GM21619 (cell line): ENCODE data around the gene RSU1.

Source experiments
- ATAC-seq: cut with Tn5 transposase; IDR thresholded peaks from one replicate; pipeline ENCODE4 v1.9.1; 2021; ENCODE audit not compliant: unreplicated experiment

RSU1 gene

DNA sequence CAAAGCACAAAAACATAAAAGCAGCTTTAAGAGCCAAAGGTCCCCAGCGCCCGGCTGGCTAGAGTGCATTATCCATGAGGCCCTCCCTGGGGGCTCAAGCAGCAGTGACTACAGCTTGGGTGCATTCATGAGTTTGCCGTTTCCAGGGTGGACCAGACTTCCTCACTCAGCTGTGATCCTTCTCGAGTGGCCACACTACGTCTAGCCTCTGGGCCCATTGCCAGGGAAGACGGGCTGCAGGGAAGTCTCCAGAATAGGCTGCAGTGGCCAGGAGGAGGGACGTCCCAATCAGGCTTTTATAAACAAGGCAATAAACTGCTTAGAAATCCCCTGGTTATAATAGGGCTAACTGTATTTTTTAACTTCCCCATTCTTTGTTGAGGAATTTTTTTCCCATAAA, 206.2 kb downstream of the RSU1 start:
- ATAC-seq: no peak

DNA sequence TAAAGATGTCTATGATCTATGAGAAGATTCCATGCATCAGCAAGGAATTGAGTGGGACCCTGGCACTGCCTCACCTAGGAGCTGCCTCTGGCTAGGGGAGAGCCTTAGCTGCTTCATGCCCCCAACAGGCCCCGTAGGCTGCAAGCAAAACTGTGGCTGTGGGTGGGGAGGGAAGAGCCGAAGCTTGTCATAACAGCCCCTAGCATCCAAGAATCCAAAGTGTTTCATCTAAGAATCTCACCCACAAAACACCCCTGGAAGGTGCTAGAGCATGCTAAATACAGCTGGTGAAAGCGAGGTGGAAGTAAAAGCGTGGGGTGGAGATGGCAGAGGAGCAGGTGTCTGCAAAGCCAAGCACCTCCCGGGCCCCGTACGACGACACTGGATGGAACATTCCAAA, 208.0 kb downstream of the RSU1 start:
- ATAC-seq: no peak

DNA sequence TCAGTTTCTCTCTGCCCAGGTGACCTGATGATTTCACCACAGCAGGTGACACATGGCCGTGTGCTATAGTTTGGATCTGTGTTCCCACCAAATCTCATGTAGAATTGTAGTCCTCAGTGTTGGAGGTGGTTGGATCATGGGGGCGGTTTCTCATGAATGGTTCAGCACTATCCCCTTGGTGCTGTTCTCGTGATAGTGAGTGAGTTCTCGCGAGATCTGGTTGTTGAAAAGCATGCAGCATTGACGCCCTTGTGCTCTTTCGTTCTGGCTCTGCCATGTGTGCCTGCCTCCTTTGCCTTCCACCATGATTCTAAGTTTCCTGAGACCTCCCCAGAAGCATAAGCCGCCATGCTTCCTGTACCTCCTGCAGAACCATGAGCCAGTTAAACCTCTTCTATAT, 210.3 kb downstream of the RSU1 start:
- no peak for ATAC-seq

DNA sequence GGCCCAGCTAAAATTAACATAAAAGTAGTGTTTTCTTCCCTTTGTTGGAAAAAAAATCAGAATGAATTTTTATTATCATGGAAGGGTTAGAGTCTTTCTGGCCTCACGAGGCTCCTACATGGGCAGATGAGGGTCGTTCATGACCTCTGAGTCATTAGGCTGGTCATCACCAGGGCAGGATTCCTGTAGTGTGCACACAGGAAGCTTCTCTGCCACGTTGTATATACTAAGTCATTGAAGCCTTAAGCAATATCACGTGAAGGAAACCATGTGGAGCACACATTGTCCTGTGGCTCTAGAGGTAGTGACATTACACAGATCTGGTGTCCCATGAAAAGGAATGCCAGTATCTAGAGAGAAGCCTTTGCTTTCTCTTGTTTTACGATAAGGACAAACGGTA, 210.8 kb downstream of the RSU1 start:
- ATAC-seq: no peak

DNA sequence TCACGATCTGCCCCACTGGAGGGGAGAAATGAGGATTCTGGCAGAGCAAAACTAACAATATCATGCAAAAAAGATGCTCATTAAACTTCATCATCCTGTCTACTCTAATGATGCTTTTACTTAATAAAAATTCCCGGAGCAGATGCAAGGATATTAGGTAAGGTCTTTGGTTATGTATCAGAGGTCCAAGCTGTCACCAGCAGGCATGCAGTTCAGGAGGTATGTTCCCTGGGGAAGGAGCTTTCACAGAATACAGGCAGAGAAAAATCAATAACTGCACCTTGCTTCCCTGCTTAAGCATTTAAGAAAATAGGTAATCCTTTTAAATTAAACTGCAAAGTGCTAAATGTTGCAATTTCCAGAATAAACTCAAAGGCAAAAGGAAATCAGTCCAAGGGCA, 213.9 kb downstream of the RSU1 start:
- no peak for ATAC-seq

DNA sequence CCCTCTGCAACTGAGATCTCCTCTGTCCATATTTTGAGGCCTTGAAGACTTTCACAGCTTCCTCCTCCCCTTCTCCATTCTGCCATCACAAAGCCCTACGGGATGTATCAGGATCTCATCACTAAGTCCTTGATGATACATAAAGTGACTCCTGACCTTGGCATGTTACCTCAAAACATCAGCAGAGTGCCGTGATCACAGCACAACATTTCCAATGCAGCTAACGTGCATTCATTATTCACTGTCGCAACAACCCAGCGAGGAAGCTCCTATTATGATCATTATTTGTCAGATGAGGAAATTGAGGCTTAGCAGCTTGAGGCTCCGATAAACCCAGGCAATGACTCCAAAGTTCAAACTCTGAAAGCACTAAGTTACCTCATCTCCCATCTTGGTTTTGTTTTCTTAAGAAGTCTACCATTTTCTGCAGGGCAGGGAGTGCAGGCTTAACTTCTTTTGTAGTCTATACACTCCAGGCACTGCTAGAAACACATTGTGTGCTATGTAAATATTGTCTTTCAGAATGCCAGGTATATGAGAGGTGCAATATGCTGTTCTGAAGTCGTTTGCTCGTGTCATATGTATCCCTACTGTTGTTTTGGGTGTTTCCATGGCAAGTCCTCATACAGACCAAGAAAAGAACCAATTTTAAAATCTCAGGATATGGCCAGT, 215.0 kb downstream of the RSU1 start:
- no peak for ATAC-seq

DNA sequence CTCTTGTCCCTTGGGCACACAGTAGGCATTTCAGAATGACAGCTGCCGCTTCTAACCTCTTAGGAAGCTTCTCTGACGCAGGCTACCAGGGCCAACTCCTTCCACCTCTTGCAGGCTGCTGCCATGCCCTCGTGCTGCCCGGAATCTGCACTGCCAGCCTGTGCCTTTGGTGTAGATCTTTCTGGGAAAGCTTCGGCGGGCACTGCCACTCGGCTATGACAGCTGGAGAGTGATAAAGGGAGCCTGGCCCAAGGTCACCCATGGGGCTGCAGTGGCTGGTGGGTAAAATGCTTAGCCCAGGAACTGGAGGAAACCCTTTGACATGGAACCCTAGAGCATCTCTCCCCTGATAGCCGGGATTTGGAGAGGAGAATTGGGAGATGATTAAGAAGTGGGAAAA, 217.6 kb downstream of the RSU1 start:
- no peak for ATAC-seq

DNA sequence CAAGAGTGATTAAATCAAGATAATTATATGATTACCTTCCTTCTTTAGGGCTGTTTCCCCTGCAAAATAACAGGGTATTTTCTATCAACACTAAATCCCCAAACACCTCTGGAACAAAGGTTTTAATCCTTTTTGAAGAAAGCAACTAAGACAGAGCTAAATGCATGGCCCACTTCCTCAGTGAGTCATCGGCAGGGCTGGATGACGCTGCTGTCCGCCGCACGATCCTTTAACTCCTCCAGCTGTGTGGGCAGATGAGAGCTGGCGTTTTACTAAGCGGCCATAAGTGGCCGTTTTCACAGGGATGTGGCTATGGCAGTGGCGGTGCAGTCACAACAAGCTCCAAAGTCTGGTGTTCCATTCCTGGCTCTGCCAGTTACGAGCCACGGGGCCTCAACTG, 219.6 kb downstream of the RSU1 start:
- ATAC-seq: no peak

DNA sequence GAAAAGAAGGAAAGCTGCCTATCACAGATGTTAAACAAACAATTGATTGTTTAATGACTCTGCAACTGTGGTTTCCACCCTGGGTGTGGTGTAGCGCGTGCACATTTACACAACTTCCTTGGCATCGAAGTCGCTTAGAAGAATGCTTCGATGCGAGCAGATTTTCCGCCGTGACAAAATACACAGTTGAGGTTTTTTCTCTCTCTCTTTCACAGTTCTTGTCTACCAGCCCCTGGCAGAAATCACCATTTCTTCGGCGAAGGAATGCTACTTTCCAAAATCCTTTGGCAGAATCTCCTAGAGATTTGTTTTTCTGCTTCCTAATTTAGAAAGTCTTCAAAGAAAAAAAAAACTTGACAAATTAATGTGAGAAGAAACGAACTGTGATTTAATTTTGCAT, 224.8 kb downstream of the RSU1 start:
- no peak for ATAC-seq

DNA sequence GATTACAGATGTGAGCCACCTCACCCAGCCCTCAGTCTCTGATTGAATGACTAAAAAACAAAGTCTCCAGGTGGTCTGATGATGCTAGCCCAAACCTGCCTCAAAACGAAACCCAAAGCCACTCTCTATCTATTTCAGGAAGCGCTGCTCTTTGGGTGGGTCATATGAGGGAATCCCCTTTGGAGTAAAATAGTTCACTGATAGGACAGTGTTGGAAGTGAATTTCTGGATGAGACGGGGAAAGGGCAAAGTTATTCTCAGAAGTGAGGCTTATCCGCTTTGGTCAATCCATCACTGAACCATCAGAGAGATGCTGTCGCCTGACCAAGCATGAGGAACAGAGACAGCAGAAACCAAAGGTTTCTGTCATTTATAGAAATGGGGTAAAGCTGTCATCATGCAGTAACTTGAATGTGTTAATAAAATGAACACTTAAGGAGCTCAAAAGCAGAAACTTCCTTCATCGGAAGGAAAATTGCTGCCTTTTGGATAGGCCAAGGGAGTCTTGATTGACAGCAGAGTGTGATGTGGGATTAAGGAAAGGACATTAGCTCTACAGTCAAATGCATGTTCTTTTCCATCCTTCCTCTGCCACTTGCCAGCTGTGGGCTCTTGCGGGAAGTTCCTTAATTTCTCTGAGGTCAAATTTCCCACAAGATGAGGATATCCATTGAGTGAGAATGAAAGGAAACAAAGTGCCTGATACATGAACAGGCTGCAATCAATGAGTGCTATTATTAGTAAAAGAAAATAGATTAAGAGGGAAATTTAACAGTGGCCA, 230.7 kb downstream of the RSU1 start:
- ATAC-seq: peak; percentile 92

DNA sequence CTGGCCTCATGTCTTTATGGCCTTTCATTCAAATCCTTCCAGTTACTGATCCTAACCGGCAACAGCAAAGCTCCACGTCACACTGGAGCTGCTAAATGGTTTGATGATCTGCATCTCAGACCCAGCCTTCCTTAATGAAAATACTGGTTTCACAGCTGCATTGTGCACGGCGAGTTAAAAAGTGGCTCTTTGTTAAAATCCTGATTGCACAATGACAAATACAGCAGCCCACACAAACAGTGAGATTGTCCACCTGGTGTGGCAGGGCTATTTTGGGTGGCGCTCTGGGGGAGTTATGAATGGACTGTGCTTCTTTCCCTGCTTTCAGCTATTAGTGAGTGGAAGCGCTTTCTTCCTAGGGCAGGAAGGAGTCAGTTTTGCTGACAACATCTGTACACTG, 232.1 kb downstream of the RSU1 start:
- peak; percentile 34 for ATAC-seq

DNA sequence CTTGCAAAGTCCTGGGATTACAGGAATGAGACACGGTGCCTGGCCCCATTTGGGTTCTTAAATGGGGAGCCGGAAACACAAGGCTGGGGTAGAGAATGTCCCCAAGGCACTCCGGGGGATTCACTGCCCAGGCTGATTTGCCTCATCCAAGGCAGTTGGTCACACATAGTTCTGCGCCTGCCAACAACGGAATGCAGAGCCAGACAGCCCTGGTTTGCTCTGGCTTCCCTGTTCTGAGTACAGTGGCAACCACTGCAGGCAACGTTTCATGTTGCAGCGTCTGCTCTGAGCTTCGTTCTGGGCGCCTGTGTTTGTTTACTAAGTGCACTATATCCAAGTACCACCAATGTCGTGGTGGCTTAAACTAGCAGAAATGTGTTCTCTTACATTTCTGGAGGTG, 233.8 kb downstream of the RSU1 start:
- ATAC-seq: no peak

DNA sequence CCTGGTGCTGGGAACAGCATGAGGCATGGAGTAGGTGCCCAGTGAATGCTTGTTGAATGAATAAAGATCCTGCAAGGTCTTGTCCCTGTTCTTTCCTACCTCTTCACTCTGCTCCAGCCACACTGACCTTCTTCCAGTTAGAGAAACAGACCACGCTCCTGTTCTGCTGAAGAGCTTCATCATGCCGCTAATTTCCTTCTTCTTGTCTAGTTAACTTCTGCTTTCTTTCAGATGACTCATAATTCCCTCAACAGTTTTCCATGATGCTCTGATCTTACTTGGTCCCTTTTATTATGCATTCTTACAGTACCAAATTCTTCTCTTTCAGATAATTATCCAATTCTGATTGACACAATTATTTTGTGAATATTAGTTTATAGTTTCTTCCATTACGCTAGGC, 236.0 kb downstream of the RSU1 start:
- ATAC-seq: no peak

DNA sequence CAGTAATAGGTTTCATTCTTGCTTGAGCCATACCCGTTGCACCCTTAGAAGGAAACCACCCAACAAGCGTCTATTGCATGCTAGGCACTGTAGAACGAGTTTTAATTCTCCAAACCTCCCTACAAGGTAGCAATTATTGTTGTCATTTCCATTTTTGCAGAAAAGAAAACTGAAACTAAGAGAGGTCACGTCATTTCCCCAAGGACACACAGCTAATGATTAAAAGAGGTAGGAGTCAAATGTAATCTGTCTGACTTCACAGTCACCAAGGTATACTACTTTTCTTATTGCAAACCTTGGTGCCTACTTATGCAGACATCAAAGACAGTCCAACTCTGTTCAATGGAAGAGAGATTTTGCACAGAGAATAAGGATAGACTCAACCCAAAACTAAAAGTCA, 246.5 kb downstream of the RSU1 start:
- peak; percentile 94 for ATAC-seq

DNA sequence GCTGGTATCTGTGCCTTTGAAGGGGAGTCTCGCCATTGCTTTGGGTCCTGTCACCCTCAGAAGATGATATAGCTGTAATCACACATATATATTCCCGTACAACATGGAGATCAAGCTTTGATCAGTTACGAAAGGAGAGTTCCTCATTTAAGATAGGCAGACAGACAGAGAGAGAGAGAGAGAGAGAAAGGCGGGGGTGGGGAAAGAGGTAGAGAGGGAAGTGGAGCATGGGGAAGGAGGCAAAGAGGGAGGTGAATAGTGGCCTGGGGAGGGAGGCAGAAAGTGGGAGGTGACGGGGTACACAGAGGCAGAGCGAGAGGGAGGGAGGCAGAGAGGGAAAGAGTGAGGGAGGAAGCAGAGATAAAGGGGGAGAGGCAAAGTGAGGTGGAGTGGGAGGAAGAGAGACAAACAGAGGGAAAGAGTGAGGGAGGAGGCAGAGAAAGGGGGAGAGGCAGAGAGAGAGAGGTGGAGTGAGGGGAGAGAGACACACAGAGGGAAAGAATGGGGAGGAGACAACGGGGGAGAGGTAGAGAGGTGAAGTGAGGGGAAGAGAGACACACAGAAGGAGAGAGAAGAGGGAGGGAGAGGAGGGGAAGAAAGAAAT, 250.9 kb downstream of the RSU1 start:
- ATAC-seq: no peak

DNA sequence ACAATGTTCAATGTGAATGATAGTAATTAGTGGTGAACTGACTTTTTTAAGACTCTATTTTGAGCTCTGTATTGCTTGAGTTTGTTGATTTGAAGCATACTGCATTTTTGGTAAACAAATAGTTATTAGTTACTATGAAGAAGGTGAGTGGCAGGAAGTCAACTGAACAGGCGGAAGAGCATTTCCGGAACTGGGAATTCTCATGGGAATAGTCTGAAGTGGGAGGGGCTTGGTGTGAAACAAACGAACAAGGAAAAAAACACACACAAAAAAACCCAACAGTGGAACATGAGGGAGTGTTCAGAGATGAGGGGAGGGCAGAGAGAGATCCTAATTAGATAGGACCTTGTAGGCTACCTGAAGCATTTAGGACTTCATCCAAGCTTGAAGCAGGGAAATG, 251.6 kb downstream of the RSU1 start:
- no peak for ATAC-seq

DNA sequence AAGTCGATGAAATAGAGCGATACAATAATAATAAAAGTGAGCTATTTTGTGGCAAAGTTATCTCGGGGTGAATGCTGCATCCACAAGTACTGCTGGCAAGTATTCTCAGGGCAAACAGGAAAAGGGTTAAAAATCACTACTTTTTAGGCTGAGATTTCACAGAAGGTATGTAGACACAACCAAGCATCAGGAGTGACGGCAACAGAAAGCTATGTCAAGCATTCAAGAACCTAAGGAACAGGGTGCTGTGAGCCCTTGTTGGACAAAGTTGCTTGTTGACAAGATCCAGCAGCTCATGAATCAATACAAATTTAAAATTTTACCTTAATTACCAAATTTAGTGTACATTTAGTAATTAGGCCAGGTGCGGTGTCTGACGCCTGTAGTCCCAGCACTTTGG, 254.3 kb downstream of the RSU1 start:
- ATAC-seq: no peak

DNA sequence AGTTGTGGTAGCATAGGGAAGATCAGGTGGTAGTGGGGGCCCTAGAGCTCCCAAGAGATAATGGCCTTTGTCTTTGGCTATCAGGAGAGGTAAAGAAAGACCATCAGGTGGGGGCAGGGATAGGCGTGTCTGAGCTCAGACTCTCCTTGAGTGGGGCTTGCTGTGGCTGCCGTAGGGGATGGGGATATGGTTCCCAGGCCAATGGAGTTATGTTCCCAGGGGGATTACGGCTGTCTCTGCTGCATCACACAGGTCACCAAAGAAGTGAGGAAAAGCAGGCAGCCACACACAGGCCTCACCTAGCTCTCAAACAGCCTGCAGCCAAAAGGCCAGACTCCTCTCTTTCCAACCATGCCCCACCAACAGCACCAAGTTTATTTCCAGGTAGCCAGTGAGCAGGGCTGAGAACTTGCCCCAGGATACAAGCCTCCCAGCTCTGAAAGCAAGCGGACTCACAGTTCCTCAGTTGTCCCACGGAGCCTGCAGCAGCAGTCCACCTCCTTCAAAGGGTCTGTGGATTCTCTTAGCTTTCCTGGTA, 257.9 kb downstream of the RSU1 start:
- no peak for ATAC-seq

DNA sequence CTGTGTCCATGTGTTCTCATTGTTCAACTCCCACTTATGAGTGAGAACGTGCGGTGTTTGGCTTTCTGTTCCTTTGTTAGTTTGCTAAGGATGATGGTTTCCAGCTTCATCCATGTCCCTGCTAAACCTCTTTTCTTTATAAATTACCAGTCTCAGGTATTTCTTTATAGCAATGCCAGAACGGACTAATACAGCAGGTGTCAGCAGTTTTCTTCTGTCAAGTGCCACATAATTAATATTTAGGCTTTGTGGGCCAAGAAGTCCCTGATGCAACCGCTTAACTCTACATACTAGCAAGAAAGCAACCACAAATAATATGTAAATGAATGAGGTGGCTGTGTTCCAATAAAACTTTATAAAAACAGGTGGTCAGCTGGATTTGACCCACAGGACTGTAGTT, 269.3 kb downstream of the RSU1 start:
- no peak for ATAC-seq

DNA sequence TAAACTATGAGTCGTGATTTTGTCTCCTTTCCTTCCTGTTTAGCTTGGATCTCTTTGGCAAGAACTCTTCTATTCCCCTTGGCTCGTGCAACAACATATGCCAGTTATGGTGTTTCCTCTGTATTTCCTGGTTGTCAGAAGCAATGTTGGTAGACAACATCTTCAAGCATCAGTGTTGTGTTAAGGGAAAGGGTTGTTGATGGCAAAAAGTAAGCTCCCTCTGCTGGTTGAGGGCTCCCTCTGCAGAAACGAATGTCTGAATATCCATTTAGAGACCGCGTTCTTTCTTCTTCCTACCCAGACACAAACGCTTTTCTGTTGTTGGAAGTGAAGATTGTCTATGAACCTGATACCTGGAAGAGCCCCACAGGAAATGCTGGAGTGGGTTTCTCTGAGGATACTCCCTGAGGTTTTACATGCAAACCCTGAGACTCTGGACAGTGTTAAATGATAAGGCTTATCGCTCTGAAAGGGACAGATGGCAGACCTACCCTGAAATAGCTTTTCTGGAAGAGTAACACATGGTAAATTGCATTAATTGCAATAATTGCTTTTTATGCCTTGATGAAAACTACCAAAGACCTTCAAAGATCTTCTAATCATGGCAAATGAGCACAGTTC, 272.0 kb downstream of the RSU1 start:
- no peak for ATAC-seq

DNA sequence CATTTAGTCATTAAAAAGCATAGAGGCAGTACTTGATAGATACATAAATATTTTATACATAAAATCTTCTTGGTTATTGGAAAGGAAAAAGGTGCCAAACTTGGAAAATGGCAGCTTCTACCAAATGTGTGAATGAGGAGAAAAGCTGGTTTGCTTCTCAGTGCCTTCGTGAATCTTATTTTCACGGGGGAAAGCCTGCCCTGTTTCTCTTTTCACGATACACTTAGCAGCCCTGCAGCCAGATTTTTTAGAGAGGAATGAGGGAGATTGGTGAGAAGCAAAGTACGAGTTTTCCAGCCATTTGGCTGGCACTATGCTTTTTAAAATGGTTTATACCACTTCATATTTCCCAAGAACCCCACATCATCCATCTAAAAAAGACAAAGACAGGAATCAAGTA, 272.6 kb downstream of the RSU1 start:
- ATAC-seq: no peak

DNA sequence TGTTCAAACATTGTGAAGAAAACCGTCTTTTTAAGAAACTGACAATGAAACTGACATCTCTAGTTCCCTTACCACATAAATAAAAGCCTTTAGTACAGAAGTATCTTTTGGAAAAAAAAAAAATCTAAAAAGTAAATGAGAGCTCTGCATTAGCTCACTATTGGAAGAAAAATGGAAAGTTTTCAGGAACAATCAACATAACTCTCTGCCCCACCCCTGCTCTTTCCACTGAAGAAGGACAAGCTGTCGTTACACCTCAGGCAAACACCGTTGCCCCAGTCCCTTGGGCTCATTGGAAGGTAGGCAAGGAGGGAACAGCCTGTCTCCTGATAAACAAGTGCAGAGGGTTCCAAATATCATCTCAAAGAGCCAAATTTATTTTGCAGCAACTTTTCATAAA, 273.1 kb downstream of the RSU1 start:
- no peak for ATAC-seq
